ENCODE results near the gene YEATS4. TPM values are rescaled to one million over a fixed set of nuclear protein-coding genes. Genes with fewer than 3 reads are reported as not detected.

YEATS4 gene
- total RNA-seq, 1 donor from 2014 or later: 11.4 TPM

DNA sequence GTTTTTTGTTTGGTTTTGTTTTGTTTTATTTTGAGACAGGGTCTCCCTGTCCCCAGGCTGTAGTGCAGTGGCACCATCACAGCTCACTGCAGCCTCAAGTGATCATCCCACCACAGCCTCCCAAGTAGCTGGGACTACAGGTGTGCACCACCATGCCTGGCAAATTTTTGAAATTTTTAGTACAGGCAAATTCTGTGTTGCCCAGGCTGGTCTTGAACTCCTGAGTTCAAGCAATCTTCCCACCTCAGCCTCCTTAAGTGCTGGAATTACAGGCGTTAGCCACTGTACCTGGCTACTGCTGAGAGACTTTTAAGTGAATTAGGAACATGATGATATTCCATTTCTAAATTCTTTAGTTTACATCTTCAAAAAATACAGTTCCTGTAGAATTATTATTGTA, 8.8 kb upstream of the YEATS4 start:
- DNase-seq (no peak), ATAC-seq (no peak)
- no peak overlapping the region for H3K27ac ChIP-seq
- H3K36me3 ChIP-seq: no peaks in the 10 kb centered on the region
- intact Hi-C loops (cut with DNase I): no loop called here
- no peaks in the 10 kb centered on the region for H3K27me3 ChIP-seq (ENCODE audit: low read depth)
- H3K9me3 ChIP-seq: no peaks in the 10 kb centered on the region
- TF ChIP-seq, protein P1, sequence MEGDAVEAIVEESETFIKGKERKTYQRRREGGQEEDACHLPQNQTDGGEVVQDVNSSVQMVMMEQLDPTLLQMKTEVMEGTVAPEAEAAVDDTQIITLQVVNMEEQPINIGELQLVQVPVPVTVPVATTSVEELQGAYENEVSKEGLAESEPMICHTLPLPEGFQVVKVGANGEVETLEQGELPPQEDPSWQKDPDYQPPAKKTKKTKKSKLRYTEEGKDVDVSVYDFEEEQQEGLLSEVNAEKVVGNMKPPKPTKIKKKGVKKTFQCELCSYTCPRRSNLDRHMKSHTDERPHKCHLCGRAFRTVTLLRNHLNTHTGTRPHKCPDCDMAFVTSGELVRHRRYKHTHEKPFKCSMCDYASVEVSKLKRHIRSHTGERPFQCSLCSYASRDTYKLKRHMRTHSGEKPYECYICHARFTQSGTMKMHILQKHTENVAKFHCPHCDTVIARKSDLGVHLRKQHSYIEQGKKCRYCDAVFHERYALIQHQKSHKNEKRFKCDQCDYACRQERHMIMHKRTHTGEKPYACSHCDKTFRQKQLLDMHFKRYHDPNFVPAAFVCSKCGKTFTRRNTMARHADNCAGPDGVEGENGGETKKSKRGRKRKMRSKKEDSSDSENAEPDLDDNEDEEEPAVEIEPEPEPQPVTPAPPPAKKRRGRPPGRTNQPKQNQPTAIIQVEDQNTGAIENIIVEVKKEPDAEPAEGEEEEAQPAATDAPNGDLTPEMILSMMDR (IDR thresholded peaks at IDR 0.05): no peak
- H3K4me3 ChIP-seq: peak overlapping the region; percentile 41
- H3K4me1 ChIP-seq: no peaks in the 10 kb centered on the region

DNA sequence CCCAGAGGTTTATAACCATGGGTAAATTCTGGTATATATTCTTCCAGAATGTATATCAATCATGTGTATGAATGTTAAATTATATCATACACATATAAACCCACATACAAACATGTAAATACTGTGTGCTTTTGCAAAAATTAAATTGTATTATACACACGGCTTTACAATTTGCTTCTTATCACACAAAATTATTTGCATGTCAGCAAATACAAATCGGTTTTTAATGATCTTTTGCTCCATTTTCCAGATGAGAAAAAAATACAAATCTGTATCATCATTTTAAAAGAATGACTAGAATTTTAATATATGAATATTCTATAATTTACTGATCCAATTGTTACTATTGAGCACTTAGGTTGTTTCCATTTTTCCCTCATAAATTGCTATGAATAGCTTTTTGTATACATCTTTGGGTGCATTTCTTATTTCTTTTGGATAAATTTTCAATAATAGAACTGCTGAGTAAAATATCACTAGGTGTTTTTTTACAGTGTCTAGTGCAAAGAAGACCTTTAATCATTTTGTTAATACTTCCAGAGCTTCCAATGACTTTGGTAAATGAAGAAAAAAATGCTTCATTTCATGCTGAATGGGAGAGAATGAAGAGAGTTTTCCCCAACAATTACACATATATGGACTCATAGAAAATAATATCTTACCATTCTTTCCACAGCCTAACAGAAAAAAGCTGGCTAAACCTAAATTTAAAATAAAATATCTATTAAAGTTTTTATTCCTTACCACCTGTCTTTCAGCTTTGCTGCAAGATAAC, 7.9 kb upstream of the YEATS4 start:
- TF ChIP-seq, protein P1 (IDR thresholded peaks at IDR 0.05): no peak
- intact Hi-C loops (cut with DNase I): no loop called here
- no peak for ATAC-seq

GRCh38 chr12:69352904-69353303, 6.6 kb upstream of the YEATS4 start:
- intact Hi-C loops (cut with DNase I): no loop called here
- Histone ChIP-seq H3K4me3 (no peak overlapping the region), H3K27ac (no peak overlapping the region), H3K9me3 (no peaks in the 10 kb centered on the region), H3K4me1 (no peaks in the 10 kb centered on the region), H3K36me3 (no peaks in the 10 kb centered on the region), H3K27me3 (ENCODE audit: low read depth) (no peaks in the 10 kb centered on the region)
- no peak for ATAC-seq
- TF ChIP-seq, protein P1 (IDR thresholded peaks at IDR 0.05): no peak
- no peak for DNase-seq

More for the DNA sequence above, 7.9 kb upstream of the YEATS4 start:
- Histone ChIP-seq H3K27ac (no peak overlapping the region), H3K9me3 (no peaks in the 10 kb centered on the region), H3K36me3 (no peaks in the 10 kb centered on the region), H3K4me3 (peak overlapping the region; percentile 41), H3K27me3 (ENCODE audit: low read depth) (no peaks in the 10 kb centered on the region), H3K4me1 (no peaks in the 10 kb centered on the region)
- DNase-seq: no peak

DNA sequence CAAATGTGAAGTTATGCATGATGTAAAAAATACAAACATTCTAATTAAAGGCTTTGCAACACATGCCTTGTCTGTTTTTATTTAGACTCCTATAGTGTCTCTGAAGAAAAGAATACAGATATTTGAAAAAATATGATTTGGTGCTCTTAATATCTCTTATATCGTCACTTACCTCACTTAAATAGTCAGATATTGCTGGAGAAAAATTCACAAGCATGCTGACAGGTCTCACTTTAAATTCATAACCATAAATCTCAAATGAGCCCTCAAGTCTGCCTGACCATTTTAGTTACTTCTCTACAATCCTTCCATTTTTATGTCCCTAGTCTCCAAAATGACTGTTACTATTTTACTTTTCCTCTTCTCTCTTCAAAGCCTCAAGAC, 5.4 kb upstream of the YEATS4 start:
- H3K4me3 ChIP-seq: no peak overlapping the region
- H3K36me3 ChIP-seq: no peaks in the 10 kb centered on the region
- H3K4me1 ChIP-seq: peaks cover 5% of the 10 kb centered on the region
- no peaks in the 10 kb centered on the region for H3K9me3 ChIP-seq
- DNase-seq (no peak), ATAC-seq (no peak)
- intact Hi-C loops (cut with DNase I): no loop called here
- no peak overlapping the region for H3K27ac ChIP-seq
- TF ChIP-seq, protein P1 (IDR thresholded peaks at IDR 0.05): no peak
- no peaks in the 10 kb centered on the region for H3K27me3 ChIP-seq (ENCODE audit: low read depth)

DNA sequence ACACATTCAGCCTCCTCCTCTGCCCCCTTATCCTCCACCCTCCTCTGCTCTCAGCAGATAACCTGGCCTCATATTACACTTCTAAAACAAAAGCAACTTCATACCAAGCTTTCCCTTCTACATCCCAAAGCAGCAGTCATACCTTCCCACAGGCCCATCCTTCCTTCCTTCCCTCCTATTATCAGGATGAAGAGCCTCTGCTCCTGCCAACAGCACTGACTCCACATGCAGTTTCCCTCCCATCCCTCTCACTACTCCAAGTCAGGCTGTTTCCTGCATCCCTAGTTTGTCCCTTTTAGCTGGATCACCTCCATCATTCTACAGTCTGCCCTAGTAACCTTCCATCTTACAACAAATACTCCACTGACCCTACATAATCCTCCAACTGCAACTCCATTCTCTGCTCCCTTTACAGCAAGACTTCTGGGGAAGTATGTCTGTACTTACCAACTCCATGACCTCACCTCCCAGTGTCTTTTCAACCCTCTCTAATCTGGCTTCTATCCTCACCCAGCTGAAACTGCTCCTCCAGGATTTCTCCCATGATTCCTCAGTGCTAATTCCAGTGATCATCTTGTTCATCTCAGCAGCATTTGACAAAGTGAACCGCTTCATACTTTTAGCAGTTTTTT, 4.9 kb upstream of the YEATS4 start:
- DNase-seq (no peak), ATAC-seq (no peak)
- H3K9me3 ChIP-seq: no peaks in the 10 kb centered on the region
- no peaks in the 10 kb centered on the region for H3K27me3 ChIP-seq (ENCODE audit: low read depth)
- no peaks in the 10 kb centered on the region for H3K36me3 ChIP-seq
- H3K4me3 ChIP-seq: no peak overlapping the region
- TF ChIP-seq, protein P1 (IDR thresholded peaks at IDR 0.05): no peak
- peaks cover 7% of the 10 kb centered on the region for H3K4me1 ChIP-seq
- H3K27ac ChIP-seq: no peak overlapping the region
- intact Hi-C loops (cut with DNase I): no loop called here
